GM19438 (cell line): Measurements from ENCODE around the gene HGF.

Source experiments
- ATAC-seq: cut with Tn5 transposase; IDR thresholded peaks from one replicate; pipeline ENCODE4 v1.9.1; 2021; ENCODE audit warnings: low read depth; ENCODE audit not compliant: unreplicated experiment

The HGF gene

GRCh38 chr7:81687062-81687461, 82.8 kb downstream of the HGF start:
- no peak for ATAC-seq

DNA sequence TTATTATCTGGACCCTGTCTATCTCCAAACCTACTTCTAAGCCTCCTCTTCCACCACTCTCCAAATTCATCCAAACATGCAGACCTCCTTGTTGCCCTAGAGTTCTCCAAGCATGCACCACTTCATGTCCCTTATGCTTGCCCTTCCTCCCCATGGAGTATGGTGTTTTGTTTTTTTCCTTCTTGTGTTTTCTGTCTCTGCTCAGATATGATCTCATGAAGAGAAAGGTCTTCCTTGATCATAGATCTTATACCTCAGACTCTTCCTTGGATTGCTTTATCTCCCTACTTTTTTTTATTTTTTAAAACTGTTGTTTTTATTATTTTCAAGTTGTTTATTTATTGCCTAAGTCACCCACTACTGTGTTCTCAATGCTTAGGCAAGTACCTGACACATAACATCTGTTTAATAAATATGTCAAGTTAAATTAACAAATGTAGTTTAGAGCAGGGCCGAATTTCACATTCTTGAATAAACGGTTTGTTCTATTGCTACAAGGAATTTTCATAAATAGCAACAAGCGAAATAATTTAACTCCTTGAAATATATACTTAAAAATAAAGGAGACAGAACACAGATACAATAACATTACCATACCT, 84.5 kb downstream of the HGF start:
- no peak for ATAC-seq

- no peak for ATAC-seq
Observed at GRCh38 chr7:81684514-81685269, 85.2 kb downstream of the HGF start.

GRCh38 chr7:81684033-81684432, 85.8 kb downstream of the HGF start:
- no peak for ATAC-seq

GRCh38 chr7:81682873-81683272, 87.0 kb downstream of the HGF start:
- ATAC-seq: no peak

- no peak for ATAC-seq
Observed at GRCh38 chr7:81680120-81680519, 89.7 kb downstream of the HGF start.

DNA sequence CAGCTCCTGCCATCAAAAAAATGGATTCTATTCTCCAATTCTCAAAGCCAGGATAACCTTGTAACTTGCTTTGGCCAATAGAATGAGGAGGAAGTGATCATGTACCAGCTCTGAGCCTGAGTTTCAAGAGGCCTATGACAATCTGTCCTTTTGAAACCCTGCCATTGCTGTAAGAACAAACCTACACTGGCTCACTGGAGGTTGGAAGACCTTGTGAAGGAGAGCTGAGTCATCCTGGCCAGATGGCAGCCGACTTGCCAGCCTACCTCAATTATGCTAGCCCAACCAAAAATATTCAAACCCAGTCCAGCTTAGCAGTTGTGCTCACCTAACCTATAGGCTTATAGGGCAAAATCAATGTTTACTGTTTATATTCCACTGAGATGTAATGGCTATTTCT, 93.0 kb downstream of the HGF start:
- ATAC-seq: no peak

GRCh38 chr7:81676105-81676811, 93.6 kb downstream of the HGF start:
- ATAC-seq: no peak

DNA sequence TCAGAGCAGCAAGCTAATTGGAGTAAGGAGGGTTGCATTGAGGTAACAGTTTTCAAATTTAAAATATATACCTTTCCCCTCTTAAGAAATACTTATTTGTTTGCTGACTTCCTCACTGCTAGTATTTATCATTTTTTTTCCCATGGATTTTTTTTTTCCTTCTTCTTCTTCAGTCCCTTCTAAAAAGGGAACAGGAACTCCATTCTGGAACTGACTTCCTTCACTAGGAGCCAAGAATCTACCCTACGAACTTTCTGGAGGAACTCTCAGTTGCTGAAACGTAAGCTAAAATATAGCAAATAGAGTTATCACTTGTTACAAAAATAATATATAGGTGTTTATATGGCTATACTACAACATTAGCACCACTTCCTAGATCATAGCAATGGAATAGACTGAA, 95.4 kb downstream of the HGF start:
- no peak for ATAC-seq

DNA sequence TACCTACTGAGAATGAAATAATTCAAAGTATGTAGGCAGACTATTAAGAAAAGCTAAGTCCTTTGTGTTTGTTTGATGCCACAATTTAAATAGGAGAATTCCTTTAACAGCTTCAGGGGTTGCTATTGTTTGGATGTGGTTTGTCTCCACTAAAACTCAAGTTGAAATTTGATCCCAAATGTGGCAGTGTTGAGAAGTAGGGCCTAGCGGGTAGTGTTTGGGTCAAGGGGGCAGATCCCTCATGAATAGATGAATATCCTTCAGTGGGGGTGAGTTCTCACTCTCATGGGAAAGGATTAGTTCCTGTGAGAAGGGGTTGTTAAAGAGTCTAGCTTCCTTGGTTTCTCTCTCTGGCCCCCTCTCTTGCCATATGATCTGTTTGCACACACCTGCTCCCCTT, 97.0 kb downstream of the HGF start:
- no peak for ATAC-seq

GRCh38 chr7:81669476-81670105, 100.3 kb downstream of the HGF start:
- ATAC-seq: no peak

DNA sequence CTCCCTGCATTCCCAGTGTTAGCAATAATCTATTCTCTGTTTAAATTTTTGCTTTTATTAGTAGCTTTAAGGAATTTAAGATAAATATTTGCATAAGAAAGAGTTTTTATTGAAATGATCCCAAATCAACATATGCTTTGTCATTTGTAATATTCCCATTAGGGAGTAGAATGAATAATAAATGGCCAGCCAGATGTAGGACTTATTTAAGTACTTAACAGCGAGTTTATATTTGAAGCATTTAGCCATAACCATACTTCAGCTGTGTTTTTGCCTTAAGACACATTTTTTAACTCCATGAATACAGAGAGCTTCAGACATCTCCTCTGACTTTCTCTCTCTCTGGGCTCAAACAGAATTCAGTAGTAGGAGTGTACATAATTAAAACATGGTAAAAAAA, 103.6 kb downstream of the HGF start:
- no peak for ATAC-seq

DNA sequence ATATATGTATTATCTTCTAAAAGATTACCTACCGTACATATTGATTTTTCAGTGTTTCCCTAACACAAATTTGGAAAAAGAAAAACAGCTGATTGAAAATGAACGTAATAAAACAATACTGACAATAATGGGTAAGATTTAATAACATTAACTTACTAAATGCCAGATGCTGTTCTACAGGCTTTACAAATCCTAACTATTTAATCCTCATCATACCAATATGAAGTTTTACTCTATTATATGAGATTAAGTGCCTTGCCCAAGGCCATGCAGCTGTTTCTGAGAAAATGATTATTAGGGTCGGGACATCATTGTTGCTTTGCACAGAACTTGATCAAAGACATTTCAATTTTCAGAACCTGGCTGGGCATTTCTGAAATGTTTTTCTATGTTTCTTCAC, 104.6 kb downstream of the HGF start:
- no peak for ATAC-seq

GRCh38 chr7:81664304-81664703, 105.5 kb downstream of the HGF start:
- no peak for ATAC-seq

GRCh38 chr7:81662531-81662930, 107.3 kb downstream of the HGF start:
- no peak for ATAC-seq

DNA sequence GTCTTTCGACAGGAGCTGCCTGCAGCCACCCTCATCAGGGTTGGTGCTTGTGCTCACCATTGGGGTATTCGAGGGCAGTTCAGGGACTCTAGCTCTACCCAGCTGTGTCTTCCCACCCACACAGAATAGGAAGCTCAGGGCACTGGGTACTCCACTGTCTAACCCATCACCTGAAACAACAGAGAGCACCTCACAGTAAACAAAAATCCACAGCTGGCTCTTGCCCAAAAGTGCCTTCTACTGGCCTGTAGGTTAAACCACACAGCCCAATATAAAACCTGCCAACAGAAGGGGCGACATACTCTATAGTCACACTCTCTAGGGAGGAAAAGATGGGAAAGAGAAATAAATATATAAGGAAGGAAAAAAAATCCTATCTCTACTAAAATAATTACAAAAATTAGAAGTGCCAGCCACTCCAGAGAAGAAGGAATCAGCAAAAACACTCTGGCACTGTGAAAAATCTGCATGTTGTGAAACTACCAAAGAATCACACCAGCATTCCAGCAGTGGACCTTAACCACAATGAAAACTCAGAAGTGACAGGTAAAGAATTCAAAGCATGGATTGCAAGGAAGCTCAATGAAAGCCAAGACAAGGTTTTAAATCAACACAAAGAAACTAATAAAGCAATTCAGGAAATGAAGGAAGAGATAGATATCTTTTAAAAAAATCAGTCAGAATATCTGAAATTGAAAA, 110.0 kb downstream of the HGF start:
- no peak for ATAC-seq

- no peak for ATAC-seq
Observed at GRCh38 chr7:81657551-81657950, 112.3 kb downstream of the HGF start.

DNA sequence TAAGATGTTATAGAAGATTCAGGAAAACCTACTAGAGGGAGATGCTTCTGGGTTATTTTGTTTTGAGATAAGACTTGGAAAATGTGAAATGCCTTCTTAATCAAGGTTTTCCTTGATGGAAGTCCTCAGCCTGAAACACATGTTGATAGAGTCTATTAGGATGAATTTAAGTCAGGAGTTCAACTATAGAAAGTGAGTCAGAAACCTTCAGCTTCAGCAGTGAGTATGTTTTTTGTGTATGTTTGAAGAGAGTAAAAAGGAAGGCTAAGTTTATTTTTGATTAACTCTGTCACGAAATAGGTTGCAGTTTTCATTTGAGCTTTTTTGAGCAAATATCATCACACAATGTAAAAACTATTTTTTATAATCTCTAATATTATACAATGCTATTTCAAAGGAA, 114.6 kb downstream of the HGF start:
- no peak for ATAC-seq

DNA sequence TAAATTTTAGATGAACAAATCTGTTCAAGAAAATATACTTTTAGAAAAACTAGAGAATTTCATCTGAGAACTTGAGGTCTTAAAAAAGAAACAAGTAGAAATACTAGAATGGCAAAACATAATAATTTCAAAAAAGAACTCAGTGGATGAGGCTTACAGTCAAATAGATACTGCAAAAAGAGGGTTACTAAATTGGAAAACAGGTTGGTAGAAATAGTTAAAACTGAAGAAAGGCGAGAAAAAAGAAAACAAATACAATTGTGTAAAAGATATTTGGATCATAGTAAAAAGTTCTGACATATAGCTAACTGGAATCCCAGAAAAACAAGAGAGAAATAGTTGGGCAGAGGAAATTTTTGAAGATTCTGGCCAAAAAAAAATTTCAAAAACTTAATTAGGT, 117.6 kb downstream of the HGF start:
- no peak for ATAC-seq
